K562 (cell line): Measurements from ENCODE around the gene RSPH9. TPM values are rescaled to one million over a fixed set of nuclear protein-coding genes. Genes with fewer than 3 reads are reported as not detected.

Experiments
- CHD4 ChIP-seq: fragments of 200-600 bp; sonication (generic); IDR thresholded peaks from 3 replicates; pipeline ENCODE4 v1.6.1; 2012; ENCODE audit warnings: low read depth, mild to moderate bottlenecking, mixed read lengths, low read length, inconsistent platforms; ENCODE audit not compliant: insufficient read depth, insufficient replicate concordance, poor library complexity, severe bottlenecking
- ELF1 ChIP-seq: fragments of 200-800 bp; sonication (Bioruptor generic); IDR thresholded peaks from 2 replicates; pipeline ENCODE4 v1.6.1; 2016; ENCODE audit warnings: missing genetic modification characterization, missing compliant biosample characterization
- MCM2 ChIP-seq: fragments of 450-650 bp; IDR thresholded peaks from 2 replicates; pipeline ENCODE4 v1.6.1; 2017; ENCODE audit warnings: low read depth, mild to moderate bottlenecking
- SRSF1 ChIP-seq: fragments of 200-400 bp; formaldehyde crosslinking; IDR thresholded peaks from 2 replicates; pipeline ENCODE4 v1.6.1; 2017; ENCODE audit warnings: mild to moderate bottlenecking, low read depth, low read length, moderate library complexity
- U2AF2 ChIP-seq: fragments of 200-400 bp; formaldehyde crosslinking; optimal IDR thresholded peaks from 2 replicates; pipeline ENCODE3; 2017; ENCODE audit warnings: low read depth, mild to moderate bottlenecking, low read length
- polyA plus RNA-seq, 8 experiments: library from polyadenylated mRNA; depleted of rRNA in 4 of 8; stranded (reverse) in 5 of 8; unstranded in 3 of 8; fragments of >200 nt; fragmentation: Nextera tagmentation in 2 of 8; fragmentation: Illumina TruSeq in 1 of 8; extraction: Ambion mirVana in 2 of 8; extraction: Trizol in 1 of 8; gene quantifications; 2 replicates each; pipeline versions ENCODE4 v1.2.1 to v1.2.3, GENCODE V29; 2011 to 2014; ENCODE audit warnings: inconsistent platforms in 1 of 8, missing spikeins in 1 of 8
- total RNA-seq, 7 experiments: library from RNA; depleted of rRNA in 6 of 7; stranded (reverse); fragments of >200 nt in 6 of 7; fragmentation: Illumina TruSeq in 2 of 7; extraction: Trizol in 2 of 7; gene quantifications; 2 replicates each; pipeline versions ENCODE4 v1.2.1 to v1.2.3, GENCODE V29; 2011 to 2021; ENCODE audit warnings: low replicate concordance in 1 of 7
- TF ChIP-seq, protein P1 (sequence below), 2 experiments: fragments of 150-350 bp in 1 of 2; IDR thresholded peaks; 2 replicates each; pipeline ENCODE4 v1.6.1; 2012 to 2016; ENCODE audit warnings: low read depth in 2 of 2, low read length in 2 of 2, mild to moderate bottlenecking in 1 of 2, moderate library complexity in 1 of 2
- TF ChIP-seq, protein P2 (sequence below), 2 experiments: fragments of 450-650 bp in 1 of 2; sonication (generic) in 1 of 2; formaldehyde crosslinking in 1 of 2; IDR thresholded peaks in 1 of 2; conservative IDR thresholded peaks in 1 of 2; 2 replicates each; pipeline versions ENCODE4 v1.6.1 to v1.8.1; 2016 to 2023; ENCODE audit warnings: mild to moderate bottlenecking in 2 of 2, moderate library complexity in 2 of 2, inconsistent platforms in 1 of 2, missing genetic modification reagents in 1 of 2
- TF ChIP-seq, protein P3 (sequence below): sonication (generic); formaldehyde crosslinking; IDR thresholded peaks from 2 replicates; pipeline ENCODE4 v1.8.0; 2022; ENCODE audit warnings: missing genetic modification reagents, mild to moderate bottlenecking, moderate library complexity, borderline replicate concordance
- TF ChIP-seq, protein P4 (sequence below): fragments of 250-450 bp; sonication (Bioruptor Pico); IDR thresholded peaks from 2 replicates; pipeline ENCODE4 v1.8.0; 2021; ENCODE audit warnings: moderate library complexity, mild to moderate bottlenecking, inconsistent platforms

RSPH9 gene
- total and polyA plus RNA-seq, 9 of the 15 experiments (the other 6 are each of a cell fraction or from before 2014, with no cell fraction given), result 0.05 to 0.60 (median 0.39) TPM; not detected in 6

DNA sequence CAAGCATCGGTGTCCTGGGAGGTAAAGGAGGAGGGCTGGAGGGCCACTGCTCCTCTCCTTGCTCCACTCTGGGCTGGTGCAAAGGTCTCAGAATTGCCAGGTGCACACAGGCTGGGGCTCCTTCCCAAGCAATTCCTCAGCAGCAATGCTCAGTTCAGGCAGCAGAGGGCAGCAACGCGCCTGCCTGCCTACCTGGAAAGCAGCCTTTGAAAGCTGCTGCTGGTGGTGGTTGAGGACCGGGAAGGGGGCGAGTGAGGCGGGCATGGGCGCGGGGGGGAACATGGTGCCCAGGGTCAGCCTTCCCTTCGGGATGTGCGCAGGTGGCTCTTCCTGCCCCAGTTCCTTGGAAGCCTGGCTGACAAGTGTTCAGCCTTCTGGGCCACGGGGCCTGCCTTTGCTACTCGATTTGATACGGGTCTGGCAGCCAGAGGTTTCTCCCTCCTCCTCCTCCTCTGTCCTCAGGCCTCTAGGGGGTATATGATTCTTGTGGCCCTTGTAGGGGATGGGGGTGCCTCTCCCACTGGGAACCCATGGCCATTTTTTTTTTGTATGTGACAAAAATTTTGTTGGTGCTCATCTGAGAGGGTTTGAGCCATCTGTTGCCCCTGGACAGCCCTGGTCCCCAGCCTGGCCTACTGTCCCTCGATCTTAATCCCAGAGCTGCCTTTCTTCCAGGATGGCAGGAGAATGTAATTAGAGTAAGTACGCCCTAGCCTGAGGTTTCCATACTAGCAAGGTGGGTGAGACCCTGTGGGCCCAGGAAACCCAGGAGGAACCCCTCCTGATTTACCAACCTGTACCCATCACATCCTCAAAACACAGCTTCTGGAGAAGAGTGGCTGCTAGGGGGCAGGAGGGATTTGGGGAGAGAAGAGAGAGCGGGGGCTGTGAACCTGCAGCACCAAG, 22.7 kb downstream of the RSPH9 start (continued):
- TF ChIP-seq SRSF1, result no peak
- TF ChIP-seq, protein P1, sequence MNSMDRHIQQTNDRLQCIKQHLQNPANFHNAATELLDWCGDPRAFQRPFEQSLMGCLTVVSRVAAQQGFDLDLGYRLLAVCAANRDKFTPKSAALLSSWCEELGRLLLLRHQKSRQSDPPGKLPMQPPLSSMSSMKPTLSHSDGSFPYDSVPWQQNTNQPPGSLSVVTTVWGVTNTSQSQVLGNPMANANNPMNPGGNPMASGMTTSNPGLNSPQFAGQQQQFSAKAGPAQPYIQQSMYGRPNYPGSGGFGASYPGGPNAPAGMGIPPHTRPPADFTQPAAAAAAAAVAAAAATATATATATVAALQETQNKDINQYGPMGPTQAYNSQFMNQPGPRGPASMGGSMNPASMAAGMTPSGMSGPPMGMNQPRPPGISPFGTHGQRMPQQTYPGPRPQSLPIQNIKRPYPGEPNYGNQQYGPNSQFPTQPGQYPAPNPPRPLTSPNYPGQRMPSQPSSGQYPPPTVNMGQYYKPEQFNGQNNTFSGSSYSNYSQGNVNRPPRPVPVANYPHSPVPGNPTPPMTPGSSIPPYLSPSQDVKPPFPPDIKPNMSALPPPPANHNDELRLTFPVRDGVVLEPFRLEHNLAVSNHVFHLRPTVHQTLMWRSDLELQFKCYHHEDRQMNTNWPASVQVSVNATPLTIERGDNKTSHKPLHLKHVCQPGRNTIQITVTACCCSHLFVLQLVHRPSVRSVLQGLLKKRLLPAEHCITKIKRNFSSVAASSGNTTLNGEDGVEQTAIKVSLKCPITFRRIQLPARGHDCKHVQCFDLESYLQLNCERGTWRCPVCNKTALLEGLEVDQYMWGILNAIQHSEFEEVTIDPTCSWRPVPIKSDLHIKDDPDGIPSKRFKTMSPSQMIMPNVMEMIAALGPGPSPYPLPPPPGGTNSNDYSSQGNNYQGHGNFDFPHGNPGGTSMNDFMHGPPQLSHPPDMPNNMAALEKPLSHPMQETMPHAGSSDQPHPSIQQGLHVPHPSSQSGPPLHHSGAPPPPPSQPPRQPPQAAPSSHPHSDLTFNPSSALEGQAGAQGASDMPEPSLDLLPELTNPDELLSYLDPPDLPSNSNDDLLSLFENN (IDR thresholded peaks at IDR 0.05; ENCODE audit: low read depth in 2 of 2, low read length in 2 of 2), result no peak
- TF ChIP-seq, protein P2, sequence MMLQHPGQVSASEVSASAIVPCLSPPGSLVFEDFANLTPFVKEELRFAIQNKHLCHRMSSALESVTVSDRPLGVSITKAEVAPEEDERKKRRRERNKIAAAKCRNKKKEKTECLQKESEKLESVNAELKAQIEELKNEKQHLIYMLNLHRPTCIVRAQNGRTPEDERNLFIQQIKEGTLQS (IDR thresholded peaks at IDR 0.05), result no peak
- TF ChIP-seq, protein P2 (CRISPR knock-in tag; conservative IDR thresholded peaks at IDR 0.05), result no peak
- no peak for TF ChIP-seq MCM2
- TF ChIP-seq, protein P3, sequence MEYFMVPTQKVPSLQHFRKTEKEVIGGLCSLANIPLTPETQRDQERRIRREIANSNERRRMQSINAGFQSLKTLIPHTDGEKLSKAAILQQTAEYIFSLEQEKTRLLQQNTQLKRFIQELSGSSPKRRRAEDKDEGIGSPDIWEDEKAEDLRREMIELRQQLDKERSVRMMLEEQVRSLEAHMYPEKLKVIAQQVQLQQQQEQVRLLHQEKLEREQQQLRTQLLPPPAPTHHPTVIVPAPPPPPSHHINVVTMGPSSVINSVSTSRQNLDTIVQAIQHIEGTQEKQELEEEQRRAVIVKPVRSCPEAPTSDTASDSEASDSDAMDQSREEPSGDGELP (CRISPR knock-in tag), result peak; percentile 77; the same call in 1 of the 2 replicates
- TF ChIP-seq, protein P4, sequence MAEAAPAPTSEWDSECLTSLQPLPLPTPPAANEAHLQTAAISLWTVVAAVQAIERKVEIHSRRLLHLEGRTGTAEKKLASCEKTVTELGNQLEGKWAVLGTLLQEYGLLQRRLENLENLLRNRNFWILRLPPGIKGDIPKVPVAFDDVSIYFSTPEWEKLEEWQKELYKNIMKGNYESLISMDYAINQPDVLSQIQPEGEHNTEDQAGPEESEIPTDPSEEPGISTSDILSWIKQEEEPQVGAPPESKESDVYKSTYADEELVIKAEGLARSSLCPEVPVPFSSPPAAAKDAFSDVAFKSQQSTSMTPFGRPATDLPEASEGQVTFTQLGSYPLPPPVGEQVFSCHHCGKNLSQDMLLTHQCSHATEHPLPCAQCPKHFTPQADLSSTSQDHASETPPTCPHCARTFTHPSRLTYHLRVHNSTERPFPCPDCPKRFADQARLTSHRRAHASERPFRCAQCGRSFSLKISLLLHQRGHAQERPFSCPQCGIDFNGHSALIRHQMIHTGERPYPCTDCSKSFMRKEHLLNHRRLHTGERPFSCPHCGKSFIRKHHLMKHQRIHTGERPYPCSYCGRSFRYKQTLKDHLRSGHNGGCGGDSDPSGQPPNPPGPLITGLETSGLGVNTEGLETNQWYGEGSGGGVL, result no peak
- no peak for TF ChIP-seq ELF1 (tag)
- TF ChIP-seq CHD4, result no peak
- no peak for TF ChIP-seq U2AF2
